NT2/D1 (cell line): ENCODE data around the gene CDH22.

Experiments used
- YY1 ChIP-seq: IDR thresholded peaks from 2 replicates; pipeline ENCODE4 v1.6.1; 2011; ENCODE audit not compliant: insufficient read length, insufficient read depth
- ZNF274 ChIP-seq: IDR thresholded peaks from 2 replicates; pipeline ENCODE4 v1.6.1; 2011; ENCODE audit warnings: mild to moderate bottlenecking, low read depth, low read length

- TF ChIP-seq YY1 = no peak
- no peak for TF ChIP-seq ZNF274
Measured at GRCh38 chr20:46219190-46219589, 89.1 kb downstream of the CDH22 start.
